ENCODE data around the gene REELD1.
A peak's percentile ranks its signal among the peaks of the same experiment; 100 is the strongest.

Gene REELD1

DNA sequence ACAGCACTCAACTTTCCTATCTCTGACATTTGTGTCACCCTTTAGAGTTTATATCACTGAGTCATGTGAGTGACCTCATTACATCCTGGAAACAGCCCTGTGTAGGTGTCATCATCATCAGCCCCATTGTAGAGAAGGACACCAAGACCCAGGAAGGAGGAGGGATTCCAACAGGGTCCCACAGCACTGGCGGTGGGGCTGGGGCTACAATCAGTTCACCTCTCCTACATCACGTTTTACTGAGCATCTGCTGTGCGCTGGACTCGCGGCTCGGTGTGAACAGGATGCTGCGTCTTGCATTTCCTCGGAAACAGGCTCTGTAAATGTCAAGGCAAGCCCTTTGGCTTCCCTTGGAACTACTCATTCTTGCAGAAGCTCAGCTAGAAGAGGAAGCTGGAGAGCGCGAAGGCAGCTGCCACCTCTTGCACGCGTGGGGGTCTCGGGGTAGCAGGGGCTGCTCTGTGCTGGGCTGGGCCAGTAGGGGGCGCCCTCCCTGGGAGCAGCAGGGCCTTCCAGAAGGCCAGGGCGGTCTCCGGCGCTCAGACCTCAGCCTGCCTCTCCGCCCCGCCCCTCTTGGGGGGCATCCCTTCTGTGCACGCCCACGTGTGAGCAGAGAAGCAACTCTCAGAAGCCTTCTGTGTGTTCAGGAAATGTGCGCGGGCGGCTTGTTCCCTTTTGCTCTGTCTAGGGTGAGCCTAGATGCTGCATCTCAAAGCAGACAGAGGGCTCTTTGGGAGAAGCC is 29.0 kb downstream of the REELD1 start:
- ChIA-PET POLR2A (no interaction called here), CTCF (no interaction called here)
- Histone ChIP-seq H3K9me3 (ENCODE audit: control insufficient read depth, insufficient read depth, low read depth, low read length) (no peaks in the 10 kb centered on the region), H3K4me3 (ENCODE audit: low read depth, low read length) (no peak overlapping the region), H3K27ac (ENCODE audit: extremely low read depth, low read depth, low read length) (no peak overlapping the region), H3K36me3 (ENCODE audit: control insufficient read depth in 2 of 2, insufficient read depth in 1 of 2, low read length in 2 of 2) (no peaks in the 10 kb centered on the region), H3K4me1 (ENCODE audit: control insufficient read depth, insufficient read depth, low read length) (no peaks in the 10 kb centered on the region)
- TF ChIP-seq, protein P1, sequence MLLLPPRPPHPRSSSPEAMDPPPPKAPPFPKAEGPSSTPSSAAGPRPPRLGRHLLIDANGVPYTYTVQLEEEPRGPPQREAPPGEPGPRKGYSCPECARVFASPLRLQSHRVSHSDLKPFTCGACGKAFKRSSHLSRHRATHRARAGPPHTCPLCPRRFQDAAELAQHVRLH (tag by site-specific recombination; IDR thresholded peaks at IDR 0.05): no peak
- no peak for TF ChIP-seq ZNF660 (tag by site-specific recombination; IDR thresholded peaks at IDR 0.05)
- no peak for TF ChIP-seq ZNF248 (tag by site-specific recombination; IDR thresholded peaks at IDR 0.05)
- TF ChIP-seq, protein P2, sequence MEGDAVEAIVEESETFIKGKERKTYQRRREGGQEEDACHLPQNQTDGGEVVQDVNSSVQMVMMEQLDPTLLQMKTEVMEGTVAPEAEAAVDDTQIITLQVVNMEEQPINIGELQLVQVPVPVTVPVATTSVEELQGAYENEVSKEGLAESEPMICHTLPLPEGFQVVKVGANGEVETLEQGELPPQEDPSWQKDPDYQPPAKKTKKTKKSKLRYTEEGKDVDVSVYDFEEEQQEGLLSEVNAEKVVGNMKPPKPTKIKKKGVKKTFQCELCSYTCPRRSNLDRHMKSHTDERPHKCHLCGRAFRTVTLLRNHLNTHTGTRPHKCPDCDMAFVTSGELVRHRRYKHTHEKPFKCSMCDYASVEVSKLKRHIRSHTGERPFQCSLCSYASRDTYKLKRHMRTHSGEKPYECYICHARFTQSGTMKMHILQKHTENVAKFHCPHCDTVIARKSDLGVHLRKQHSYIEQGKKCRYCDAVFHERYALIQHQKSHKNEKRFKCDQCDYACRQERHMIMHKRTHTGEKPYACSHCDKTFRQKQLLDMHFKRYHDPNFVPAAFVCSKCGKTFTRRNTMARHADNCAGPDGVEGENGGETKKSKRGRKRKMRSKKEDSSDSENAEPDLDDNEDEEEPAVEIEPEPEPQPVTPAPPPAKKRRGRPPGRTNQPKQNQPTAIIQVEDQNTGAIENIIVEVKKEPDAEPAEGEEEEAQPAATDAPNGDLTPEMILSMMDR (tag by site-specific recombination; IDR thresholded peaks at IDR 0.05): peak; percentile 47
- TF ChIP-seq PATZ1 (tag by site-specific recombination; IDR thresholded peaks at IDR 0.05): no peak
- TF ChIP-seq SETDB1 (IDR thresholded peaks at IDR 0.05; ENCODE audit: insufficient read length, low read length): no peak
- no peak for TF ChIP-seq ZNF16 (tag by site-specific recombination; IDR thresholded peaks at IDR 0.05; ENCODE audit: low read depth)
- TF ChIP-seq ZNF114 (tag by site-specific recombination; IDR thresholded peaks at IDR 0.05): no peak

DNA sequence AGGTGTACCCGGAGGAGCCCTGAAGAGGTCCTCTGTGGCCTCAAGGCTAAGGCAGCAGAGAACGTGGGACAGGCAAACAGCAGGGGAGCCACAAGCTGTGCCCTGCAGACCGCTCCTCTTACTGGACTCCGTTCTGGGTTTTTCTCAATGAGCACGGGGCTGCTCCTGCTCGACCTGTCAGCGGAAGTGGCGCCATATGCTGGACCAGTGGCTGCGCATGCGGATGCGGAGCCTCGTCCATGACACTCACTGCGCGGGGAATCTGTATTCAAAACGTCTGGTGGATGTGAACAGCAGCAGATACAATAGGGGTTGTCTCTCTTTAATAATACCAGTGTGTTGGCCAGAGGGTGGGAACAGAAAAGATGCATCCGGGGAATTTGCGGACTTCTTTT is 29.5 kb downstream of the REELD1 start:
- no peaks in the 10 kb centered on the region for H3K4me1 ChIP-seq (ENCODE audit: control insufficient read depth, insufficient read depth, low read length)
- no peaks in the 10 kb centered on the region for H3K36me3 ChIP-seq (ENCODE audit: control insufficient read depth in 2 of 2, insufficient read depth in 1 of 2, low read length in 2 of 2)
- CTCF ChIA-PET: interaction anchor here (0.7 to 1.0 kb wide), 2 partner anchors 17 to 98 kb away, joined by 3 to 5 read pairs; no protein-coding TSS in a partner anchor
- POLR2A ChIA-PET: no interaction called here
- no peak overlapping the region for H3K27ac ChIP-seq (ENCODE audit: extremely low read depth, low read depth, low read length)
- H3K9me3 ChIP-seq (ENCODE audit: control insufficient read depth, insufficient read depth, low read depth, low read length): no peaks in the 10 kb centered on the region
- H3K4me3 ChIP-seq (ENCODE audit: low read depth, low read length): no peak overlapping the region
- TF ChIP-seq TSHZ1 (tag by site-specific recombination; IDR thresholded peaks at IDR 0.05; ENCODE audit: borderline replicate concordance): no peak
- no peak for TF ChIP-seq ZNF157 (tag by site-specific recombination; IDR thresholded peaks at IDR 0.05)
- no peak for TF ChIP-seq INSM2 (tag by site-specific recombination; IDR thresholded peaks at IDR 0.05)
- no peak for TF ChIP-seq ZNF292 (tag by site-specific recombination; IDR thresholded peaks at IDR 0.05; ENCODE audit: borderline replicate concordance, low read depth)
- TF ChIP-seq, protein P3, sequence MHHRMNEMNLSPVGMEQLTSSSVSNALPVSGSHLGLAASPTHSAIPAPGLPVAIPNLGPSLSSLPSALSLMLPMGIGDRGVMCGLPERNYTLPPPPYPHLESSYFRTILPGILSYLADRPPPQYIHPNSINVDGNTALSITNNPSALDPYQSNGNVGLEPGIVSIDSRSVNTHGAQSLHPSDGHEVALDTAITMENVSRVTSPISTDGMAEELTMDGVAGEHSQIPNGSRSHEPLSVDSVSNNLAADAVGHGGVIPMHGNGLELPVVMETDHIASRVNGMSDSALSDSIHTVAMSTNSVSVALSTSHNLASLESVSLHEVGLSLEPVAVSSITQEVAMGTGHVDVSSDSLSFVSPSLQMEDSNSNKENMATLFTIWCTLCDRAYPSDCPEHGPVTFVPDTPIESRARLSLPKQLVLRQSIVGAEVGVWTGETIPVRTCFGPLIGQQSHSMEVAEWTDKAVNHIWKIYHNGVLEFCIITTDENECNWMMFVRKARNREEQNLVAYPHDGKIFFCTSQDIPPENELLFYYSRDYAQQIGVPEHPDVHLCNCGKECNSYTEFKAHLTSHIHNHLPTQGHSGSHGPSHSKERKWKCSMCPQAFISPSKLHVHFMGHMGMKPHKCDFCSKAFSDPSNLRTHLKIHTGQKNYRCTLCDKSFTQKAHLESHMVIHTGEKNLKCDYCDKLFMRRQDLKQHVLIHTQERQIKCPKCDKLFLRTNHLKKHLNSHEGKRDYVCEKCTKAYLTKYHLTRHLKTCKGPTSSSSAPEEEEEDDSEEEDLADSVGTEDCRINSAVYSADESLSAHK (tag by site-specific recombination; IDR thresholded peaks at IDR 0.05): no peak
- TF ChIP-seq ZBTB21 (tag by site-specific recombination; IDR thresholded peaks at IDR 0.05): no peak
- TF ChIP-seq, protein P4, sequence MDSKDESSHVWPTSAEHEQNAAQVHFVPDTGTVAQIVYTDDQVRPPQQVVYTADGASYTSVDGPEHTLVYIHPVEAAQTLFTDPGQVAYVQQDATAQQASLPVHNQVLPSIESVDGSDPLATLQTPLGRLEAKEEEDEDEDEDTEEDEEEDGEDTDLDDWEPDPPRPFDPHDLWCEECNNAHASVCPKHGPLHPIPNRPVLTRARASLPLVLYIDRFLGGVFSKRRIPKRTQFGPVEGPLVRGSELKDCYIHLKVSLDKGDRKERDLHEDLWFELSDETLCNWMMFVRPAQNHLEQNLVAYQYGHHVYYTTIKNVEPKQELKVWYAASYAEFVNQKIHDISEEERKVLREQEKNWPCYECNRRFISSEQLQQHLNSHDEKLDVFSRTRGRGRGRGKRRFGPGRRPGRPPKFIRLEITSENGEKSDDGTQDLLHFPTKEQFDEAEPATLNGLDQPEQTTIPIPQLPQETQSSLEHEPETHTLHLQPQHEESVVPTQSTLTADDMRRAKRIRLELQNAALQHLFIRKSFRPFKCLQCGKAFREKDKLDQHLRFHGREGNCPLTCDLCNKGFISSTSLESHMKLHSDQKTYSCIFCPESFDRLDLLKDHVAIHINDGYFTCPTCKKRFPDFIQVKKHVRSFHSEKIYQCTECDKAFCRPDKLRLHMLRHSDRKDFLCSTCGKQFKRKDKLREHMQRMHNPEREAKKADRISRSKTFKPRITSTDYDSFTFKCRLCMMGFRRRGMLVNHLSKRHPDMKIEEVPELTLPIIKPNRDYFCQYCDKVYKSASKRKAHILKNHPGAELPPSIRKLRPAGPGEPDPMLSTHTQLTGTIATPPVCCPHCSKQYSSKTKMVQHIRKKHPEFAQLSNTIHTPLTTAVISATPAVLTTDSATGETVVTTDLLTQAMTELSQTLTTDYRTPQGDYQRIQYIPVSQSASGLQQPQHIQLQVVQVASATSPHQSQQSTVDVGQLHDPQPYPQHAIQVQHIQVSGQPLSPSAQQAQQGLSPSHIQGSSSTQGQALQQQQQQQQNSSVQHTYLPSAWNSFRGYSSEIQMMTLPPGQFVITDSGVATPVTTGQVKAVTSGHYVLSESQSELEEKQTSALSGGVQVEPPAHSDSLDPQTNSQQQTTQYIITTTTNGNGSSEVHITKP (tag by site-specific recombination; IDR thresholded peaks at IDR 0.05): no peak
- no peak for TF ChIP-seq GLI4 (tag by site-specific recombination; IDR thresholded peaks at IDR 0.05)
- TF ChIP-seq ZBTB17 (tag by site-specific recombination; IDR thresholded peaks at IDR 0.05): no peak
- TF ChIP-seq ZNF146 (tag by site-specific recombination; IDR thresholded peaks at IDR 0.05): no peak
